Body of pancreas (tissue), 4 donors: ENCODE measurements around the gene SERPINA12. TPM values are rescaled to one million over a fixed set of nuclear protein-coding genes. Genes with fewer than 3 reads are reported as not detected.

Source experiments
- ATAC-seq: fragments of 150-250 bp; one replicate; pipeline ENCODE4 v1.9.1; 2016
- DNase-seq, 4 donors: peaks; one replicate each; pipeline ENCODE4 v3.0.0-alpha.2; 2019
- H3K27ac ChIP-seq, 4 donors: fragments of 200-600 bp; sonication (generic); 1 replicate in 3 of 4; 2 replicates in 1 of 4; pipeline versions ENCODE4 v1.5.1 to v1.6.1; 2016 to 2019; ENCODE audit warnings: mild to moderate bottlenecking in 1 of 4, mixed read lengths in 1 of 4, moderate library complexity in 1 of 4
- H3K27me3 ChIP-seq, 2 donors: fragments of 200-600 bp; sonication (generic); one replicate each; pipeline ENCODE4 v1.6.0; 2016; ENCODE audit warnings: mild to moderate bottlenecking in 1 of 2
- H3K36me3 ChIP-seq, 2 donors: fragments of 200-600 bp; sonication (generic); replicated peaks in 1 of 2; 2 replicates each; pipeline ENCODE4 v1.5.1; 2016; ENCODE audit warnings: low read depth in 2 of 2; ENCODE audit not compliant: insufficient read depth in 1 of 2
- H3K4me1 ChIP-seq: fragments of 200-600 bp; sonication (generic); one replicate; pipeline ENCODE4 v1.6.0; 2016
- H3K4me3 ChIP-seq, 2 donors: fragments of 200-600 bp; sonication (generic); 1 replicate in 1 of 2; 2 replicates in 1 of 2; pipeline ENCODE4 v1.5.1; 2016 to 2019
- H3K9me3 ChIP-seq, 3 donors: fragments of 200-600 bp; sonication (generic); 1 replicate in 2 of 3; 2 replicates in 1 of 3; pipeline ENCODE4 v1.5.1; 2016
- CTCF ChIP-seq, 7 experiments: fragments of 450-650 bp in 4 of 7; fragments of 200-600 bp in 3 of 7; sonication (generic) in 3 of 7; IDR thresholded peaks; one replicate each; pipeline ENCODE4 v1.5.1; 2016 to 2019; ENCODE audit warnings: antibody characterized with exemption in 7 of 7
- POLR2A ChIP-seq, 3 donors: fragments of 450-650 bp; IDR thresholded peaks; one replicate each; pipeline ENCODE4 v1.6.1; 2016; ENCODE audit warnings: antibody characterized with exemption in 3 of 3, mild to moderate bottlenecking in 2 of 3
- WGBS, 2 donors: methylation state at CpG; one replicate each; pipeline ENCODE4 v1.1.5; 2017; 5-methylcytosine and 5-hydroxymethylcytosine counted together
- intact Hi-C: fragments of 100-400 bp; cut with DNase I; formaldehyde crosslinking; loops from one replicate; pipeline ENCODE4 v1.15.1; 2023
- total RNA-seq, 2 donors: library from RNA; depleted of rRNA; stranded (reverse); fragments of >200 nt; gene quantifications; one replicate each; pipeline ENCODE4 v1.1.0, GENCODE V29; 2016

The SERPINA12 gene
- total RNA-seq, 2 donors from 2014 or later = not detected

GRCh38 chr14:94538070-94538740, 28.9 kb upstream of the SERPINA12 start:
- H3K9me3 ChIP-seq = no peaks in the 10 kb centered on the region
- TF ChIP-seq POLR2A (IDR thresholded peaks at IDR 0.05) (no peak), CTCF (IDR thresholded peaks at IDR 0.05) (no peak)
- H3K27me3 ChIP-seq = no peaks in the 10 kb centered on the region
- H3K36me3 ChIP-seq = no peaks in the 10 kb centered on the region
- DNase-seq (no peak), ATAC-seq (no peak)
- H3K4me3 ChIP-seq = no peak overlapping the region
- no peak overlapping the region for H3K27ac ChIP-seq
- peaks cover 12% of the 10 kb centered on the region for H3K4me1 ChIP-seq
- intact Hi-C loops = no loop called here
- WGBS, 2 donors = 83 to 84% methylated on average over 6 of the region's 6 CpGs

DNA sequence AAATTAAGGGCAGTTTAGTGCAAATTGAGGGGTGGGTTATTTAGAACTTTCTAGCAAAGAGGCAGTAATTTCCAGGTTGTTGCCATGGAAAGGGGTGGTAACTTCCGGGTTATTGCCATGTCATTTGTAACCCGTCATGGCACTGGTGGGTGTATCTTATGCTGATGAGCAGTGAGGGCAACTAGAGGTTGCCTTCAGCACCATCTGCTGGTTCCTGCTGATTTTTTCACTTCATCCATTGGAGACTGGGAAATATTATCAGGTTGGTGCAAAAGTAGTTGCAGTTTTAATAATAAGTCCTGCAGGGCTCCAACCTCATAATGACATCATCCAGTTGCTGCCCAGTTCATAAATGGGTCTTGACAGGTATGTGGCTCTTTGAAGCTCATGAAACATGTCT, 27.6 kb upstream of the SERPINA12 start:
- Histone ChIP-seq H3K4me1 (peaks cover 12% of the 10 kb centered on the region), H3K27me3 (no peaks in the 10 kb centered on the region), H3K27ac (no peak overlapping the region), H3K9me3 (no peaks in the 10 kb centered on the region), H3K36me3 (no peaks in the 10 kb centered on the region), H3K4me3 (no peak overlapping the region)
- ATAC-seq = no peak
- no peak for DNase-seq
- TF ChIP-seq CTCF (IDR thresholded peaks at IDR 0.05) (peak in 2 of 7 experiments; percentile 3 to 6), POLR2A (IDR thresholded peaks at IDR 0.05) (no peak)
- intact Hi-C loops = no loop called here
- WGBS, 2 donors = 66 to 83% methylated on average over 2 of the region's 2 CpGs

- H3K4me3 ChIP-seq = no peak overlapping the region
- H3K27me3 ChIP-seq = no peaks in the 10 kb centered on the region
- WGBS, 2 donors = 71 to 88% methylated on average over 3 of the region's 3 CpGs
- H3K27ac ChIP-seq = no peak overlapping the region
- no peaks in the 10 kb centered on the region for H3K36me3 ChIP-seq
- no peaks in the 10 kb centered on the region for H3K9me3 ChIP-seq
- TF ChIP-seq POLR2A (IDR thresholded peaks at IDR 0.05) (no peak), CTCF (IDR thresholded peaks at IDR 0.05) (no peak)
- no peak for ATAC-seq
- no peak for DNase-seq
- intact Hi-C loops = no loop called here
- peaks cover 8% of the 10 kb centered on the region for H3K4me1 ChIP-seq
Measured at GRCh38 chr14:94535506-94535905, 26.2 kb upstream of the SERPINA12 start.

DNA sequence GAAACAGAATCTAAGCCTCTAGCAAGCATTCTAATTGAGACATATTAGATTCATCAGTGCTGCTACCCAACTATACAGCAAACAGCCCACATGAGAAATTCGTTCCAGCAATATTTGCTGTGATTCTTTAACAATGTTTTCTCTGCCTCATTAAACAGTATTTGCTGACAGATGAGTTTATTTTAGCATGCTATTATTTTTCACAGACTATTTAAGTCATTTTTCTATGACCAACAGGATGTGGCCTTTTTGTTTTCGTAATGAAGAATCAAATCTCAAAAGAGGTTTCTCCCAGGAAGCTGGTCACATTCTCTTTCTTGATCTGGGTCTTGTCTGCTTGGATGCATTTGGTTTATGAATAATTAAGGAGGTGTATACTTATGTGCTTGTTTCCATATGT, 23.2 kb upstream of the SERPINA12 start:
- H3K36me3 ChIP-seq = no peaks in the 10 kb centered on the region
- 58 to 70% methylated on average over 2 of the region's 2 CpGs for WGBS, 2 donors
- no peak overlapping the region for H3K27ac ChIP-seq
- no peaks in the 10 kb centered on the region for H3K27me3 ChIP-seq
- H3K4me1 ChIP-seq = no peaks in the 10 kb centered on the region
- no peaks in the 10 kb centered on the region for H3K9me3 ChIP-seq
- ATAC-seq (no peak), DNase-seq (no peak)
- H3K4me3 ChIP-seq = no peak overlapping the region
- no peak for TF ChIP-seq CTCF (IDR thresholded peaks at IDR 0.05)
- no peak for TF ChIP-seq POLR2A (IDR thresholded peaks at IDR 0.05)
- intact Hi-C loops = no loop called here

DNA sequence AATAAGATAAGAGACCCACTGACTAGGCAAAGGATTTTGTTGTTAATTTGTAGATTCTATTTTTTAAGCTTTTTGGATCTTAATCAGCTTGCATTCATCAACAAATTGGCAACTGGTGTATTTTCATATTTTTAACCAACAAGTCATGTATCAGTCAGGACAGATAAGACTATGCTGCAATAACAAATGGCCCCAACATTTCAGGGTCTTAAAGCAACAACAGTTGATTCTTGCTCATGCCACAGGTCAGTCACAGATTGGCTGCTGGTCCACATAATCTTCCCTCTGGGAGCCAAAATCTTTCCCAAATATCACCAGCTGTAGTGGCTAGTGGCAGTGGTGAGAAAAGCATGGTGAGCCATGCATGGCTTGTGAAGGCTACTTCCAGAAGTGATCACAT, 21.9 kb upstream of the SERPINA12 start:
- intact Hi-C loops = no loop called here
- H3K27me3 ChIP-seq = no peaks in the 10 kb centered on the region
- H3K4me3 ChIP-seq = no peak overlapping the region
- H3K27ac ChIP-seq = no peak overlapping the region
- ATAC-seq (no peak), DNase-seq (no peak)
- no peaks in the 10 kb centered on the region for H3K36me3 ChIP-seq
- H3K4me1 ChIP-seq = no peaks in the 10 kb centered on the region
- TF ChIP-seq POLR2A (IDR thresholded peaks at IDR 0.05) = no peak
- TF ChIP-seq CTCF (IDR thresholded peaks at IDR 0.05) = no peak
- H3K9me3 ChIP-seq = peaks cover 0 to 5% (median 0%) of the 10 kb centered on the region in 3 donors
